KOPT-K1 (cell line): ENCODE data around the gene SHANK2.

Experiments used
- H3K27ac ChIP-seq: fragments of 200-600 bp; sonication (generic); 2 replicates; pipeline ENCODE4 v1.5.1; 2016; ENCODE audit warnings: antibody characterized with exemption, mild to moderate bottlenecking, low read depth, low read length; ENCODE audit not compliant: poor library complexity, severe bottlenecking
- H3K36me3 ChIP-seq: fragments of 200-600 bp; sonication (generic); 2 replicates; pipeline ENCODE4 v1.5.1; 2017; ENCODE audit warnings: antibody characterized with exemption, mild to moderate bottlenecking, low read length, moderate library complexity; ENCODE audit not compliant: insufficient read depth
- H3K9me3 ChIP-seq: fragments of 200-600 bp; sonication (generic); 2 replicates; pipeline ENCODE4 v1.5.1; 2017; ENCODE audit warnings: antibody characterized with exemption, low read length, mild to moderate bottlenecking; ENCODE audit not compliant: insufficient read depth, poor library complexity, severe bottlenecking

Gene SHANK2

DNA sequence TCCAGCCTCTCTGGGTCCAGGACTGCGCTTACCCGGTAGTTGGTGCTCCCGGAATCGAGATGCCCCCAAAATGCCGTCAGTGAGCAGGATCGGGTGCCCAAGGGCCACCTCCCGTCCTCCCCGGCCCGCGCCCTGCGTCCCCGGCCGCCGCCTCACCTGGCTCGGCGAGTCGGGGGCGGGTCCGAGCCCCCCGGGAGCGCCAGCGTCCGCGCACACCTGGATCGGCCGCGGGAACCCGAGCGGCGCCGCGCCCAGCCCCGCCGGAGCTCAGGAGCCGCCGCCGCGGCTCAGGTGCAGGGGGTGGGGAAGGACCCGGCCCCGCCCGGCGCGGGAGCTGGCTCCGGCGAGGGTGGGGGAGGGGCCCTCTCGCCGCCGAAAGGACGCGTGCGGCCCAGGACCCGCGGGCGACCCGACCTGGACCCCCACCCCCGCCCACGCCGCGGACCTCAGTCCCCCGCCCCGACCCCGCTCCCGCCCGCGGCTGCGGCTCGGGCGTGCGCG is at the start of gene SHANK2:
Gene SHANK2 (minus strand): TSS at position 309 of the 501 bp plus-strand sequence. CDS start 105,251 bp downstream, outside the sequence.
- Histone ChIP-seq H3K36me3 (no peaks in the 10 kb centered on the region), H3K9me3 (peaks cover 8% of the 10 kb centered on the region), H3K27ac (no peak within 1 kb of the TSS)

GRCh38 chr11:71301858-71302533 is 49.6 kb upstream of the SHANK2 start:
- H3K27ac ChIP-seq = no peak overlapping the region
- H3K36me3 ChIP-seq = no peaks in the 10 kb centered on the region
- H3K9me3 ChIP-seq = peaks cover 9% of the 10 kb centered on the region

GRCh38 chr11:71301046-71301857 is 48.9 kb upstream of the SHANK2 start:
- Histone ChIP-seq H3K36me3 (no peaks in the 10 kb centered on the region), H3K9me3 (peaks cover 9% of the 10 kb centered on the region), H3K27ac (no peak overlapping the region)

DNA sequence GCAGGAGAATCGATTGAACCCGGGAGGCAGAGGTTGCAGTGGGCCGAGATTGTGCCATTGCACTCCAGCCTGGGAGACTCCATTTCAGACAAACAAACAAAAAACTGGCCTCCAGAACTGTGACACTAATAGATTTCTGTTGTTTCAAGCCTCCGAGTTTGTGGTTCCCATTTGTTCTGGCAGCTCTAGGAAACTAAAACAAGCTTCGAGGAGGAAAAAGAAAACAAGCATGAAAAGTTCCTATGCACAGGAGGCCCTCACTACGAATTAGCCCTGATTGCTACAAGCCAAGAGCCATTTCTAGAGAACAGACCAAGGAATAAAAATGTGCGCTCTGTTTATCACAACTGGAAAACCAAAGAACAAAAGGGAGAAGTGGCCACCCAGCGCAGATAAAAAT is 47.8 kb upstream of the SHANK2 start:
- H3K9me3 ChIP-seq = peaks cover 9% of the 10 kb centered on the region
- no peaks in the 10 kb centered on the region for H3K36me3 ChIP-seq
- H3K27ac ChIP-seq = no peak overlapping the region

DNA sequence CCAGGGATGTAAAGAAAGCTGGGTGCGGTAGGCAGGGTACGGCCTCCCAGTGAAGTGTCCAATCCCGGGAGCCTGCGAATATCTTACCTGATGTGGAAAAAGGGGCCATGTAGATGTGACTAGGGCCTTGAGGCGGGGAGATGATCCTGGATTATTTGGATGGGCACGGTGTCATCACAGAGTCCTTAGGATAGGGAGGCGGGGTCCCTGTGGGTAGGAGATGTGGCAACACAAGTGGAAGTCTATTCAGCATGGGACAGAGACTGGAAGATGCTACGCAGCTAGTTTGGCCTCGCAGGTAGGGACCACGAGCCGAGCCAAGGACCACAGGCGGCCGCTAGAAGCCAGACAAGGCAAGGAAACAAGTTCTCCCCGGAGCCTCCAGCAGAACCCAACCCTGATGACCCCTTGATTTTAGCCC is 46.4 kb upstream of the SHANK2 start:
- no peaks in the 10 kb centered on the region for H3K36me3 ChIP-seq
- no peak overlapping the region for H3K27ac ChIP-seq
- peaks cover 9% of the 10 kb centered on the region for H3K9me3 ChIP-seq

GRCh38 chr11:71298016-71298550 is 45.7 kb upstream of the SHANK2 start:
- Histone ChIP-seq H3K27ac (no peak overlapping the region), H3K36me3 (no peaks in the 10 kb centered on the region), H3K9me3 (peaks cover 9% of the 10 kb centered on the region)

DNA sequence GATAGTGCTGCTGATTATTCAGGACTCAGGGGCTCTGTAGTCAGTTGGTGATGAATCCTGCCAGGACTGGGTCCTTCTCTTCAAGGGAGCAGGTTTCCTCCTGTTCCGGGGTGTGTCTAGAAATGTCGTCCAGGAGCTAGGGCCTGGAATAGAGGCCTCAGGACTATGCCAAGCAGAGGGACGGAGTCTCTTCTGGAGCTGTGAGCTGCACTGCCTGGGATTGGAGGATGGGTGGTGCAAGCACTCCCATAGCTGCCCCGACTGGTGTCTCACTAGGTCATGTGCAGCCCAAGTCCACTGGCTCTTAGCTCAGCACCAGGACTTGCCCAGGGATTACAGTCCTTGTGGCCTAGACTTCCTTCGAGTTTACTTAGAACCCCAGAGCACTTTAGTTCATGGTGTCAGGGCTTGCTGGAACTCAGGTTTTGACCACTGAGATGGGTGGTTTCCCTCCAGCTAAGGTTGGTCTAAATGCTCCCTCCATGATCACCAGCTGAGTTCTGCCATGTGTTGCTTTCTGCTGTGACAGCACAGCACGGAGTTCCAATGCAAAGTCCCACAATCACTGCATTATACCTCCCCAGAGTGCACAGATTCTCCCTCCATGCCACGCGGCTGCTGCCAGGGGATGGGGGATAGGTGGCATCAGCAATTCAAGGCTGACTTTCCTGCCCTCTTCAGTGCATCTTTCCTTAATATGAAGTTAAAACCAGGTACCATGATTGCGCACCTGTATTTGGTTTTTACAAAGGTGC is 42.6 kb upstream of the SHANK2 start:
- no peak overlapping the region for H3K27ac ChIP-seq
- peaks cover 19% of the 10 kb centered on the region for H3K9me3 ChIP-seq
- H3K36me3 ChIP-seq = no peaks in the 10 kb centered on the region

DNA sequence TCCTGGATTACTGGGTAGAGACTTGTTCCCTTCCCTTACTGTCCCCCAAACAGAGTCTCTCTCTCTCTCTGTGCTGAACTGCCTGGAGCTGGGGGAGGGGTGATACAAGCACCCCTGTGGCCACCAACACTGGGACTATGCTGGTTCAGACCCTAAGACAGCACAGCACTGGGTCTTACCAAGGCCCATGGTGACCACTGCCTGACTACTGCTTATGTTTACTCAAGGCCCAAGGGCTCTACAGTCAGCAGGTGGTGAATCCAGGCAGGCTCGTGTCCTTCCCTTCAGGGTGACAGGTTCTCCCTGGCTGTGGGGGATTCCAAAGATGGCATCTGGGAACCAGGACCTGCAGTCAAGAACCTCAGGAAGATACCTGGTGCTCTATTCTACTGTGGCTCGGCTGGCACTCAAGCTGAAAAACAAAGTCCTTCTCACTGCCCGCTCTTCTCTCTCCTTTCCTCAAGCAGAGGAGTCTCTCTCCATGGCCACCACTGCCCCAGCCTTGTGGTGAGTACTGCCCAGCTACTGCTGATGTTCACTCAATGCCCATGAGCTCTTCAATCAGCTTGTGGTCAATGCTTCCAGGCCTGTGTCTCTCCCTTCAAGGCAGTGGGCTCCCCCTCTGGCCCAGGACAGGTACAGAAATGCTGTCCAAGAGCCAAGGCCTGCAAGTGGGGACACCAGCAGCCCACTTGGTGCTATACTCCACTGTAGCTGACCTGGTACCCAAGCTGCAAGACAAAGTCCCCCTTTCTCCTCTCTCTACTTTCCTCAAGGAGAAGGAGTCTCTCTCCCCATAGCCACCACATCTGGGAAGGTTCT is 41.8 kb upstream of the SHANK2 start:
- Histone ChIP-seq H3K36me3 (no peaks in the 10 kb centered on the region), H3K27ac (no peak overlapping the region), H3K9me3 (peaks cover 19% of the 10 kb centered on the region)

- peaks cover 17% of the 10 kb centered on the region for H3K9me3 ChIP-seq
- H3K27ac ChIP-seq = no peak overlapping the region
Observed at GRCh38 chr11:71286701-71287643, 34.6 kb upstream of the SHANK2 start.

DNA sequence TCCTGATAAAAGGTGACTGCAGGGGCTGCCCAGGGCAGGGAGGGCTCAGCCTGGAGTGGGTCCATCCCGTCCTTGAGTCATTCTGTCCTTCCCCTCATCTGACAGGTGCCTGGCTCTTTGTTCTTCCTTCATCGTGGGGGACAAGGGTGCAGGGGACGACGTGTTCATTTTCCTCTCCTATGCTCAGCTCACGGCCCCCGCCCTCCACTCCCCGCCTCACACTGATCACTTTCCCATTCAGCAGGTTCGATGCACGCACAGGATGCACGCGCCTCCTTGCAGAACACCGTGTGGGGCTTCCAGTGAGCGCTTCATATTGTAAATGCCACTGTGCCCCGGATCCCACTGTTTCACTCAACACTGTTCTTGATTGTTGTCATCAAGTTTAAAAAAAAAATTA is 32.7 kb upstream of the SHANK2 start:
- H3K36me3 ChIP-seq = no peaks in the 10 kb centered on the region
- peaks cover 8% of the 10 kb centered on the region for H3K9me3 ChIP-seq
- no peak overlapping the region for H3K27ac ChIP-seq

More at GRCh38 chr11:71286701-71287643, 34.6 kb upstream of the SHANK2 start:
- H3K36me3 ChIP-seq = no peaks in the 10 kb centered on the region

DNA sequence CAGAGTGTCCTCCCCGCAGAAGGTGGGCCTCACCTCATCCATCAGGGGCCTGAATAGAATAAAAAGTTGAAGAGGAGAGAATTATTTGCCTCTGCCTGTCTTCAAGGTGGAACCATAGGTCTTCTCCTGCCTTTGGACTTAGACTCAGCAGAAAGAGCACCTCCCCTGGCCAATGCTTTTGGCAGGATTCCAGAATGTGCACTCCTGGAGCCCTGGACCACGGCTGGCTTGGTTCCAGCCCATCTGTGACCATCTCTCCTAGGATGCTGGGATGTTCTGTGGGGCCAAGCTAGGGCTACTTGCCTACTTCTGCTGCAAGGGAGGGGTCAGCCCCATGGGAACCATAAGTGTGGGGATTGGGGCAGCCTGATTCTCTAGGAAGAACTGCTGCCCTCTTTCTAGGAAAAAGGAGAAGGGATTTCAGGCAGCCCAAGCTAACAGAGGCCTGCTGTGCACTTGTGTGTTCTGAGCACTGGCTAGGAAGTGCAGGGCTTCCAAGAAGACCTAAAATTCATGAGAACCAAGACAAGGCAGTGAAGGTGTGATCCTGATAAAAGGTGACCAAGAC is 32.2 kb upstream of the SHANK2 start:
- H3K9me3 ChIP-seq = peaks cover 5% of the 10 kb centered on the region
- H3K27ac ChIP-seq = no peak overlapping the region
- H3K36me3 ChIP-seq = no peaks in the 10 kb centered on the region

DNA sequence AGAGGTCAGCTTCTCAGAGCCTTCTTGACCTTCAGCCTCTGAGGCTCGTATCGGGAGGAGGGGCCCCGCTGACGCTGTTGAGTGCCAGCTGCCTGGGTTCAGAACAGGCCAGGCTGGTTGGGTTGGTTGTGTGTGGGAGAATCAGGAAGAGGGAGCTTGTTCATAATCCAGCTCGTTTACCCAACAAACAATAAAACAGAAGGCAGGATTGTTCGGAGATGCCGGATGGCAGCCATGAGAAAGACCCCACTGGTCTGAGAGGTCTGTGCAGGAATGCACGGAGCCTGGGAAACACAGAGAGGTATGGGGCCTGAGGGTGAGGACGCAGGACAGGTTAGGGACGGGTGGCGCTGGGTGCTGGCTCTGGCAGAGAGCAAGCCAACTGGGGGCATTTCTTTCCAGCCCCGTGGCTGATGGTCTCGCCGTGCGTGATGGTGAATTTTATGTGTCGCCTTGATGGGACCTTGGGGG is 31.6 kb upstream of the SHANK2 start:
- Histone ChIP-seq H3K36me3 (no peaks in the 10 kb centered on the region), H3K27ac (no peak overlapping the region), H3K9me3 (peaks cover 2% of the 10 kb centered on the region)
